HEK293 (cell line): ENCODE results near the gene GRB2.
A peak's percentile ranks its signal among the peaks of the same experiment; 100 is the strongest.

ENCODE experiments used
- CTCF ChIA-PET: fragments of 350-600 bp; formaldehyde crosslinking; extraction: SDS; loops from one replicate; lab custom pipeline; 2021; ENCODE audit warnings: antibody characterized with exemption; lab: Yijun Ruan, JAX
- POLR2A ChIA-PET: fragments of 300-600 bp; formaldehyde crosslinking; extraction: SDS; loops from one replicate; lab custom pipeline; 2020; ENCODE audit warnings: antibody characterized with exemption, inconsistent platforms; lab: Yijun Ruan, JAX
- H3K27ac ChIP-seq: fragments of 200-500 bp; sonication (Bioruptor generic); 2 replicates; pipeline ENCODE4 v1.5.1; 2014; ENCODE audit warnings: low read depth, low read length, control low read depth, inconsistent platforms; ENCODE audit errors: extremely low read depth
- H3K36me3 ChIP-seq, 2 experiments: fragments of 200-500 bp in 1 of 2; sonication (Bioruptor generic) in 1 of 2; 1 replicate in 1 of 2; 2 replicates in 1 of 2; pipeline ENCODE4 v1.5.1; 2014 to 2017; ENCODE audit warnings: inconsistent platforms in 2 of 2, low read length in 2 of 2; ENCODE audit not compliant: control insufficient read depth in 2 of 2, insufficient read depth in 1 of 2
- H3K4me1 ChIP-seq: fragments of 200-500 bp; sonication (Bioruptor generic); 2 replicates; pipeline ENCODE4 v1.5.1; 2014; ENCODE audit warnings: mild to moderate bottlenecking, low read length, inconsistent platforms; ENCODE audit not compliant: control insufficient read depth, insufficient read depth
- H3K4me3 ChIP-seq: 2 replicates; pipeline ENCODE4 v1.5.1; 2011; ENCODE audit warnings: low read depth, mild to moderate bottlenecking, control low read depth, low read length, moderate library complexity
- H3K9me3 ChIP-seq: fragments of 200-500 bp; sonication (Bioruptor generic); 2 replicates; pipeline ENCODE4 v1.5.1; 2014; ENCODE audit warnings: low read depth, low read length, inconsistent platforms; ENCODE audit not compliant: control insufficient read depth, insufficient read depth
- EGR2 ChIP-seq: fragments of 450-650 bp; formaldehyde crosslinking; IDR thresholded peaks from 2 replicates; pipeline ENCODE4 v1.5.1; 2016; ENCODE audit warnings: low read depth, missing biosample characterization, missing genetic modification characterization
- GLI4 ChIP-seq: fragments of 450-650 bp; formaldehyde crosslinking; IDR thresholded peaks from 2 replicates; pipeline ENCODE4 v1.5.1; 2016; ENCODE audit warnings: missing biosample characterization, missing genetic modification characterization
- GLIS1 ChIP-seq: fragments of 450-650 bp; formaldehyde crosslinking; IDR thresholded peaks from 2 replicates; pipeline ENCODE4 v1.5.1; 2016; ENCODE audit warnings: missing biosample characterization, missing genetic modification characterization
- GLIS2 ChIP-seq: fragments of 450-650 bp; formaldehyde crosslinking; IDR thresholded peaks from 2 replicates; pipeline ENCODE4 v1.5.1; 2016; ENCODE audit warnings: missing biosample characterization, missing genetic modification characterization
- HOXD13 ChIP-seq: sonication (generic); formaldehyde crosslinking; IDR thresholded peaks from 2 replicates; pipeline ENCODE4 v1.8.0; 2022; ENCODE audit warnings: missing genetic modification reagents, borderline replicate concordance
- KLF10 ChIP-seq: fragments of 450-650 bp; IDR thresholded peaks from 2 replicates; pipeline ENCODE4 v1.5.1; 2018; ENCODE audit warnings: missing biosample characterization, mild to moderate bottlenecking, missing genetic modification characterization
- KLF8 ChIP-seq: fragments of 450-650 bp; formaldehyde crosslinking; IDR thresholded peaks from 2 replicates; pipeline ENCODE4 v1.5.1; 2016; ENCODE audit warnings: missing biosample characterization, missing genetic modification characterization
- KLF9 ChIP-seq: fragments of 450-650 bp; formaldehyde crosslinking; IDR thresholded peaks from 2 replicates; pipeline ENCODE4 v1.5.1; 2016; ENCODE audit warnings: missing biosample characterization, missing genetic modification characterization, low read depth
- SCRT2 ChIP-seq: fragments of 450-650 bp; formaldehyde crosslinking; IDR thresholded peaks from 2 replicates; pipeline ENCODE4 v1.5.1; 2016; ENCODE audit warnings: missing biosample characterization, missing genetic modification characterization
- SP7 ChIP-seq: fragments of 450-650 bp; formaldehyde crosslinking; IDR thresholded peaks from 2 replicates; pipeline ENCODE4 v1.5.1; 2016; ENCODE audit warnings: missing biosample characterization, missing genetic modification characterization
- ZBTB20 ChIP-seq: fragments of 450-650 bp; formaldehyde crosslinking; IDR thresholded peaks from 2 replicates; pipeline ENCODE4 v1.5.1; 2016; ENCODE audit warnings: missing biosample characterization, missing genetic modification characterization
- ZBTB21 ChIP-seq: fragments of 450-650 bp; formaldehyde crosslinking; IDR thresholded peaks from 2 replicates; pipeline ENCODE4 v1.5.1; 2017; ENCODE audit warnings: missing biosample characterization, missing genetic modification characterization
- ZFHX2 ChIP-seq: fragments of 450-650 bp; formaldehyde crosslinking; conservative IDR thresholded peaks from 2 replicates; pipeline ENCODE4 v1.5.1; 2016; ENCODE audit warnings: missing biosample characterization, missing genetic modification characterization
- ZFP69B ChIP-seq: fragments of 450-650 bp; formaldehyde crosslinking; IDR thresholded peaks from 2 replicates; pipeline ENCODE4 v1.5.1; 2016; ENCODE audit warnings: missing biosample characterization, missing genetic modification characterization
- ZIC2 ChIP-seq: fragments of 450-650 bp; formaldehyde crosslinking; IDR thresholded peaks from 2 replicates; pipeline ENCODE4 v1.5.1; 2016; ENCODE audit warnings: missing biosample characterization, missing genetic modification characterization
- ZNF18 ChIP-seq: fragments of 450-650 bp; formaldehyde crosslinking; IDR thresholded peaks from 2 replicates; pipeline ENCODE4 v1.5.1; 2016; ENCODE audit warnings: missing biosample characterization, missing genetic modification characterization
- ZNF184 ChIP-seq: fragments of 450-650 bp; IDR thresholded peaks from 2 replicates; pipeline ENCODE4 v1.5.1; 2018; ENCODE audit warnings: missing biosample characterization, mild to moderate bottlenecking, missing genetic modification characterization
- ZNF211 ChIP-seq: fragments of 450-650 bp; formaldehyde crosslinking; IDR thresholded peaks from 2 replicates; pipeline ENCODE4 v1.5.1; 2016; ENCODE audit warnings: low read depth, missing biosample characterization, missing genetic modification characterization
- ZNF221 ChIP-seq: fragments of 450-650 bp; formaldehyde crosslinking; IDR thresholded peaks from 2 replicates; pipeline ENCODE4 v1.5.1; 2017; ENCODE audit warnings: missing biosample characterization, missing genetic modification characterization, borderline replicate concordance
- ZNF324 ChIP-seq: fragments of 450-650 bp; formaldehyde crosslinking; IDR thresholded peaks from 2 replicates; pipeline ENCODE4 v1.5.1; 2016; ENCODE audit warnings: missing biosample characterization, missing genetic modification characterization
- ZNF341 ChIP-seq: fragments of 450-650 bp; formaldehyde crosslinking; IDR thresholded peaks from 2 replicates; pipeline ENCODE4; 2016; ENCODE audit warnings: low read depth, missing biosample characterization, missing genetic modification characterization
- ZNF558 ChIP-seq: fragments of 450-650 bp; formaldehyde crosslinking; IDR thresholded peaks from 2 replicates; pipeline ENCODE4 v1.5.1; 2016; ENCODE audit warnings: missing biosample characterization, missing genetic modification characterization
- ZNF596 ChIP-seq: fragments of 450-650 bp; IDR thresholded peaks from 2 replicates; pipeline ENCODE4 v1.5.0; 2018; ENCODE audit warnings: missing biosample characterization, mild to moderate bottlenecking, missing genetic modification characterization, moderate library complexity
- ZNF610 ChIP-seq: fragments of 450-650 bp; formaldehyde crosslinking; IDR thresholded peaks from 2 replicates; pipeline ENCODE4 v1.5.1; 2016; ENCODE audit warnings: missing biosample characterization, missing genetic modification characterization, borderline replicate concordance
- ZNF621 ChIP-seq: fragments of 450-650 bp; formaldehyde crosslinking; IDR thresholded peaks from 2 replicates; pipeline ENCODE4 v1.5.1; 2017; ENCODE audit warnings: missing biosample characterization, missing genetic modification characterization
- ZNF660 ChIP-seq: fragments of 450-650 bp; IDR thresholded peaks from 2 replicates; pipeline ENCODE4 v1.5.1; 2018; ENCODE audit warnings: missing biosample characterization, mild to moderate bottlenecking, missing genetic modification characterization
- TF ChIP-seq, protein P1 (sequence below): fragments of 450-650 bp; formaldehyde crosslinking; IDR thresholded peaks from 2 replicates; pipeline ENCODE4 v1.5.1; 2016; ENCODE audit warnings: missing biosample characterization, missing genetic modification characterization
- TF ChIP-seq, protein P2 (sequence below): fragments of 450-650 bp; formaldehyde crosslinking; IDR thresholded peaks from 2 replicates; pipeline ENCODE4 v1.5.1; 2016; ENCODE audit warnings: missing biosample characterization, missing genetic modification characterization
- TF ChIP-seq, protein P3 (sequence below): fragments of 450-650 bp; formaldehyde crosslinking; optimal IDR thresholded peaks from 2 replicates; pipeline ENCODE3; 2016; ENCODE audit warnings: missing biosample characterization, mild to moderate bottlenecking, missing genetic modification characterization
- TF ChIP-seq, protein P4 (sequence below): fragments of 450-650 bp; formaldehyde crosslinking; IDR thresholded peaks from 2 replicates; pipeline ENCODE4 v1.5.1; 2016; ENCODE audit warnings: missing biosample characterization, missing genetic modification characterization

The GRB2 gene

GRCh38 chr17:75405365-75406221 lies at the start of gene GRB2:
GRB2 (minus strand) TSS chr17:75405678; CDS start chr17:75393628, 12,050 bp downstream.
- POLR2A ChIA-PET, result interaction anchor here (0.5 to 2.8 kb wide), 40 partner anchors 9 to 532 kb away, joined by 3 to 52 read pairs (median 4); partner anchors contain the start of genes FDXR, GGA3, LLGL2 and MIF4GD
- peaks cover 0 to 1% of the 10 kb centered on the region in 2 experiments; a peak in 1 of 3 replicates for H3K36me3 ChIP-seq
- peak within 1 kb of the TSS; percentile 96 for H3K4me3 ChIP-seq
- peak within 1 kb of the TSS; percentile 94 for H3K27ac ChIP-seq
- H3K4me1 ChIP-seq, result 0 out of 2 replicates have a peak, but pooled peaks cover 8% of the 10 kb centered on the region
- CTCF ChIA-PET, result interaction anchor here (0.5 to 2.7 kb wide), 16 partner anchors 9 to 643 kb away, joined by 3 to 17 read pairs (median 4); partner anchors contain the start of genes MIF4GD and TSEN54
- no peaks in the 10 kb centered on the region for H3K9me3 ChIP-seq
- TF ChIP-seq ZNF341 (tag by site-specific recombination) (peak; percentile 79), ZBTB20 (tag by site-specific recombination) (peak; percentile 74; the same call in 1 of the 2 replicates), GLIS2 (tag by site-specific recombination) (peak; percentile 68), ZNF610 (tag by site-specific recombination) (no peak), KLF8 (tag by site-specific recombination) (peak; percentile 40; the same call in 1 of the 2 replicates), HOXD13 (CRISPR knock-in tag) (0 out of 2 replicates have a peak, but pooled peaks have one; percentile 6), SP7 (peak; percentile 63; the same call in 1 of the 2 replicates), ZNF324 (no peak), ZNF184 (peak; percentile 68; the same call in 1 of the 2 replicates), ZFP69B (tag by site-specific recombination) (peak; percentile 64), ZFHX2 (peak; percentile 22), SCRT2 (tag by site-specific recombination) (peak; percentile 72), GLIS1 (peak; percentile 89), ZNF18 (tag by site-specific recombination) (no peak), ZNF660 (tag by site-specific recombination) (peak; percentile 60; the same call in 1 of the 2 replicates), ZNF221 (no peak), ZNF596 (tag by site-specific recombination) (0 out of 2 replicates have a peak, but pooled peaks have one; percentile 34), ZNF211 (tag by site-specific recombination) (no peak), ZIC2 (tag by site-specific recombination) (peak; percentile 78), ZBTB21 (tag by site-specific recombination) (no peak), KLF10 (tag by site-specific recombination) (peak; percentile 57), KLF9 (tag by site-specific recombination) (peak; percentile 68; the same call in 1 of the 2 replicates), ZNF558 (tag by site-specific recombination) (0 out of 2 replicates have a peak, but pooled peaks have one; percentile 39), GLI4 (no peak), EGR2 (tag by site-specific recombination) (peak; percentile 7; the same call in 1 of the 2 replicates), ZNF621 (tag by site-specific recombination) (no peak)
- TF ChIP-seq, protein P1, sequence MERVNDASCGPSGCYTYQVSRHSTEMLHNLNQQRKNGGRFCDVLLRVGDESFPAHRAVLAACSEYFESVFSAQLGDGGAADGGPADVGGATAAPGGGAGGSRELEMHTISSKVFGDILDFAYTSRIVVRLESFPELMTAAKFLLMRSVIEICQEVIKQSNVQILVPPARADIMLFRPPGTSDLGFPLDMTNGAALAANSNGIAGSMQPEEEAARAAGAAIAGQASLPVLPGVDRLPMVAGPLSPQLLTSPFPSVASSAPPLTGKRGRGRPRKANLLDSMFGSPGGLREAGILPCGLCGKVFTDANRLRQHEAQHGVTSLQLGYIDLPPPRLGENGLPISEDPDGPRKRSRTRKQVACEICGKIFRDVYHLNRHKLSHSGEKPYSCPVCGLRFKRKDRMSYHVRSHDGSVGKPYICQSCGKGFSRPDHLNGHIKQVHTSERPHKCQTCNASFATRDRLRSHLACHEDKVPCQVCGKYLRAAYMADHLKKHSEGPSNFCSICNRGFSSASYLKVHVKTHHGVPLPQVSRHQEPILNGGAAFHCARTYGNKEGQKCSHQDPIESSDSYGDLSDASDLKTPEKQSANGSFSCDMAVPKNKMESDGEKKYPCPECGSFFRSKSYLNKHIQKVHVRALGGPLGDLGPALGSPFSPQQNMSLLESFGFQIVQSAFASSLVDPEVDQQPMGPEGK (tag by site-specific recombination), result peak; percentile 52; the same call in 1 of the 2 replicates
- TF ChIP-seq, protein P2, sequence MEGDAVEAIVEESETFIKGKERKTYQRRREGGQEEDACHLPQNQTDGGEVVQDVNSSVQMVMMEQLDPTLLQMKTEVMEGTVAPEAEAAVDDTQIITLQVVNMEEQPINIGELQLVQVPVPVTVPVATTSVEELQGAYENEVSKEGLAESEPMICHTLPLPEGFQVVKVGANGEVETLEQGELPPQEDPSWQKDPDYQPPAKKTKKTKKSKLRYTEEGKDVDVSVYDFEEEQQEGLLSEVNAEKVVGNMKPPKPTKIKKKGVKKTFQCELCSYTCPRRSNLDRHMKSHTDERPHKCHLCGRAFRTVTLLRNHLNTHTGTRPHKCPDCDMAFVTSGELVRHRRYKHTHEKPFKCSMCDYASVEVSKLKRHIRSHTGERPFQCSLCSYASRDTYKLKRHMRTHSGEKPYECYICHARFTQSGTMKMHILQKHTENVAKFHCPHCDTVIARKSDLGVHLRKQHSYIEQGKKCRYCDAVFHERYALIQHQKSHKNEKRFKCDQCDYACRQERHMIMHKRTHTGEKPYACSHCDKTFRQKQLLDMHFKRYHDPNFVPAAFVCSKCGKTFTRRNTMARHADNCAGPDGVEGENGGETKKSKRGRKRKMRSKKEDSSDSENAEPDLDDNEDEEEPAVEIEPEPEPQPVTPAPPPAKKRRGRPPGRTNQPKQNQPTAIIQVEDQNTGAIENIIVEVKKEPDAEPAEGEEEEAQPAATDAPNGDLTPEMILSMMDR (tag by site-specific recombination), result no peak
- TF ChIP-seq, protein P3, sequence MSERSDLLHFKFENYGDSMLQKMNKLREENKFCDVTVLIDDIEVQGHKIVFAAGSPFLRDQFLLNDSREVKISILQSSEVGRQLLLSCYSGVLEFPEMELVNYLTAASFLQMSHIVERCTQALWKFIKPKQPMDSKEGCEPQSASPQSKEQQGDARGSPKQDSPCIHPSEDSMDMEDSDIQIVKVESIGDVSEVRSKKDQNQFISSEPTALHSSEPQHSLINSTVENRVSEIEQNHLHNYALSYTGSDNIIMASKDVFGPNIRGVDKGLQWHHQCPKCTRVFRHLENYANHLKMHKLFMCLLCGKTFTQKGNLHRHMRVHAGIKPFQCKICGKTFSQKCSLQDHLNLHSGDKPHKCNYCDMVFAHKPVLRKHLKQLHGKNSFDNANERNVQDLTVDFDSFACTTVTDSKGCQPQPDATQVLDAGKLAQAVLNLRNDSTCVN (tag by site-specific recombination), result peak; percentile 59
- TF ChIP-seq, protein P4, sequence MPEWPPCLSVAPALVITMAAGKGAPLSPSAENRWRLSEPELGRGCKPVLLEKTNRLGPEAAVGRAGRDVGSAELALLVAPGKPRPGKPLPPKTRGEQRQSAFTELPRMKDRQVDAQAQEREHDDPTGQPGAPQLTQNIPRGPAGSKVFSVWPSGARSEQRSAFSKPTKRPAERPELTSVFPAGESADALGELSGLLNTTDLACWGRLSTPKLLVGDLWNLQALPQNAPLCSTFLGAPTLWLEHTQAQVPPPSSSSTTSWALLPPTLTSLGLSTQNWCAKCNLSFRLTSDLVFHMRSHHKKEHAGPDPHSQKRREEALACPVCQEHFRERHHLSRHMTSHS (tag by site-specific recombination), result no peak
